Mucosa of rectum (tissue), 2 donors: Measurements from ENCODE around the gene NFATC2.

Experiments used
- H3K27ac ChIP-seq, 2 donors: one replicate each; pipeline ENCODE4 v1.7.0; 2013; ENCODE audit warnings: inconsistent platforms in 2 of 2, low read depth in 2 of 2, low read length in 2 of 2
- H3K27me3 ChIP-seq, 2 donors: one replicate each; pipeline ENCODE4 v1.7.0; 2013; ENCODE audit warnings: low read length in 2 of 2; ENCODE audit not compliant: control insufficient read depth in 2 of 2, insufficient read depth in 2 of 2
- H3K36me3 ChIP-seq, 2 donors: one replicate each; pipeline ENCODE4 v1.7.0; 2013; ENCODE audit warnings: low read length in 2 of 2; ENCODE audit not compliant: control insufficient read depth in 2 of 2, insufficient read depth in 2 of 2
- H3K4me1 ChIP-seq, 2 donors: one replicate each; pipeline ENCODE4 v1.7.0; 2013; ENCODE audit warnings: low read length in 2 of 2, mild to moderate bottlenecking in 1 of 2; ENCODE audit not compliant: control insufficient read depth in 2 of 2, insufficient read depth in 2 of 2
- H3K4me3 ChIP-seq, 2 donors: one replicate each; pipeline ENCODE4 v1.7.0; 2013; ENCODE audit warnings: low read length in 2 of 2
- H3K9ac ChIP-seq, 2 donors: one replicate each; pipeline ENCODE4 v1.7.0; 2013; ENCODE audit warnings: low read length in 2 of 2, low read depth in 1 of 2, mild to moderate bottlenecking in 1 of 2
- H3K9me3 ChIP-seq, 2 donors: one replicate each; pipeline ENCODE4 v1.7.0; 2013; ENCODE audit warnings: low read length in 2 of 2; ENCODE audit not compliant: control insufficient read depth in 2 of 2
- donor health status: healthy.
- donor health status: Normal muscosa, but diverticular disease.

The NFATC2 gene

GRCh38 chr20:51412333-51412871 lies 130.1 kb downstream of the NFATC2 start:
- H3K4me3 ChIP-seq, result no peak overlapping the region
- H3K27me3 ChIP-seq, result no peaks in the 10 kb centered on the region
- no peak overlapping the region for H3K9ac ChIP-seq
- peaks cover 6 to 11% of the 10 kb centered on the region in 2 donors for H3K36me3 ChIP-seq
- H3K9me3 ChIP-seq, result no peaks in the 10 kb centered on the region
- H3K4me1 ChIP-seq, result peaks cover 0 to 13% of the 10 kb centered on the region in 2 donors
- H3K27ac ChIP-seq, result peak overlapping the region in 1 of 2 donors; percentile 19

DNA sequence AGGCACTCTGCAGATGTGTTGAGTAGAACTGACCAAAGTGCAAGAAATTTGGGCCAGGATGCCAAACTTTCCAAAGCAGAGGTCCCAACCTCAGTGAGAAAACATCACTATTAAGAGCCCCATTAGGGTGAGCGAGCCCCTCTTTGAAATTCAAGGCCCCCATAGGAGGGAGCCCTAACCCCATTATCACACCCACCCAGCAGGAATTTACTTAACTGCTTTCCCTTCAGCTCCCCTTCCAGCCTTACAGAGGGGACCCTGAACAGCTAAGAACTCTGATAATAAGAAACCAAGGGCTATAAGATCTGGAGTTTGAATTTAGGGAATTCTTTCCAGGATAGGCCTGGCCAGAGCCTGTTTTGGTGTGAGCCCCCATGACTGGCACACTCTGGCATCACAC lies 130.6 kb downstream of the NFATC2 start:
- Histone ChIP-seq H3K4me1 (peaks cover 0 to 12% of the 10 kb centered on the region in 2 donors), H3K9me3 (no peaks in the 10 kb centered on the region), H3K9ac (no peak overlapping the region), H3K27ac (peak overlapping the region in 1 of 2 donors; percentile 19), H3K4me3 (no peak overlapping the region), H3K36me3 (peaks cover 8 to 11% of the 10 kb centered on the region in 2 donors), H3K27me3 (no peaks in the 10 kb centered on the region)

DNA sequence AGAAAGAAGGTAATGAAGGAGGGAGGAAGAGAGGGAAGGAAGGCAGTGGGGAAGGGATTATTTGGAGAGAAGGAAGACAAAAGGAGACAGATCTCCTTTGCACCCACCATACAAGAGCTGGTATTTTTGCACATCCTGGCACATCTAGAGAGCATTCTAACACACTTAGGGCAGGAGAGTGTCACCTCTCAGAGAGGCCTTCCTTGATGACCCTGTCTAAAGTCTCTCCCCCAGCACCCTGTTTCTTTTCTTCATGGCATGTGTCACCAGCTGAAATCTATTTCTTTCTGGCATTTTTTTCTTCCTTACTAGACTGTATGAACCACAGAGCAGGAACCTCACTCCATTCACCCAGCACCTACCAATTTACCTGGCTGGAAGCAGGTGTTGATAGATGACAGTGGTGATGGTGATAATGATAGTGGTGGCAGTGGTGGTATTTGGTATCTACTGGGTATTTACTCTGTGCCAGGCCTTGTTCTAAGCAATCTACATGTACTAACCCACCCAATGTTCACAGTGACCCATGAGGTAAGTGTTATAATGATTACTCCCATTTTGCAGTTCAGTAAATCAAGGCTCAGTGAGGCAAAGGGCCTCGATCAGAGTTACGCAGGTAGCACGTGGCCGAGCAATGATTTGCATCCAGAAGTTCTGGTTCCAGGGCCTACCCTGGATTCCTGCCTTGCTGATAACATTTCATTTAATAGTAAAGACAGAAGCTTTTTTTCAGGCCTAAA lies 131.8 kb downstream of the NFATC2 start:
- Histone ChIP-seq H3K9ac (no peak overlapping the region), H3K4me1 (peaks cover 0 to 8% of the 10 kb centered on the region in 2 donors), H3K9me3 (no peaks in the 10 kb centered on the region), H3K36me3 (peaks cover 11 to 13% of the 10 kb centered on the region in 2 donors), H3K27ac (no peak overlapping the region), H3K27me3 (no peaks in the 10 kb centered on the region), H3K4me3 (no peak overlapping the region)

- Histone ChIP-seq H3K9me3 (no peaks in the 10 kb centered on the region), H3K4me1 (peaks cover 0 to 15% of the 10 kb centered on the region in 2 donors), H3K27me3 (no peaks in the 10 kb centered on the region), H3K4me3 (no peak overlapping the region), H3K9ac (no peak overlapping the region), H3K36me3 (peaks cover 11 to 17% of the 10 kb centered on the region in 2 donors), H3K27ac (no peak overlapping the region)
Observed at GRCh38 chr20:51409192-51409880, 133.2 kb downstream of the NFATC2 start.

- H3K27me3 ChIP-seq, result no peaks in the 10 kb centered on the region
- peaks cover 0 to 22% of the 10 kb centered on the region in 2 donors for H3K4me1 ChIP-seq
- no peaks in the 10 kb centered on the region for H3K9me3 ChIP-seq
- H3K27ac ChIP-seq, result peak overlapping the region; percentile 43 to 76
- H3K9ac ChIP-seq, result no peak overlapping the region
- peaks cover 9 to 17% of the 10 kb centered on the region in 2 donors for H3K36me3 ChIP-seq
- H3K4me3 ChIP-seq, result no peak overlapping the region
Observed at GRCh38 chr20:51404297-51405060, 138.0 kb downstream of the NFATC2 start.

DNA sequence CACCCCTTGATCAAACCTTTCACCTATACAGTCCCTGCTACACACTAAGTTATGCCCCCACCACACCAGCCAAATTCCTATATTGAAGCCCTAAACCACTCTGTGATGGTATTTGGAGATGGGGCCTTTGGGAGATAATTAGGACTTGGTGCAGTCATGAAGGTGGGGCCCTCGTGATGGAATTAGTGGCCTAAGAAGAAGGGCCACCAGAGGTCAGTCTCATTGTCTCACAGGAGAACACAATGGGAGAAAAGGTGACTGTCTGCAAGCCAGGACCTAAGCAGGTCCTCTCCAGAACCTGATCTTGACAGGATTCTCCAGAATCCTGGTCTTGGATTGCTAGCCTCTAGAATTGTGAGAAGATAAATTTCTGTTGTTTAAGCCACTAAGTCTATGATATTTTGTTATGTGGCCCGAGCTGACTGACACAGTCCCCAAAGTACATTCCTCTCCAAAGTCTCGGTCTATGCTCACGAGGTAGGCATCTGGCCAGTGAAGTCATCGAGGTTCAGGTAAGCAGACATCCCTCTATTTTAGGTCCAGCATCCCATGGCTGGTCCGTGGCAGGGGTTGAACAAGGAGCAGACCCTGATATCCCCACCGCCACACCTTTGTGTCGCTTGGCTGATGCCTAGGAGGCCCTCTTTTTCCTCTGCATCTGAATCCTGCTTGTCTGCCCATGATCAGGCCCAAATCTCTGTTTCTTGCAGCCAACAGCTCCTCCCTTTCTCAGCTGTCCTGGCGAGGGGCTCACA lies 138.9 kb downstream of the NFATC2 start:
- H3K4me3 ChIP-seq, result no peak overlapping the region
- H3K9ac ChIP-seq, result no peak overlapping the region
- no peaks in the 10 kb centered on the region for H3K9me3 ChIP-seq
- peaks cover 2 to 12% of the 10 kb centered on the region in 2 donors for H3K36me3 ChIP-seq
- no peaks in the 10 kb centered on the region for H3K27me3 ChIP-seq
- peaks cover 0 to 22% of the 10 kb centered on the region in 2 donors for H3K4me1 ChIP-seq
- H3K27ac ChIP-seq, result peak overlapping the region in 1 of 2 donors; percentile 29

DNA sequence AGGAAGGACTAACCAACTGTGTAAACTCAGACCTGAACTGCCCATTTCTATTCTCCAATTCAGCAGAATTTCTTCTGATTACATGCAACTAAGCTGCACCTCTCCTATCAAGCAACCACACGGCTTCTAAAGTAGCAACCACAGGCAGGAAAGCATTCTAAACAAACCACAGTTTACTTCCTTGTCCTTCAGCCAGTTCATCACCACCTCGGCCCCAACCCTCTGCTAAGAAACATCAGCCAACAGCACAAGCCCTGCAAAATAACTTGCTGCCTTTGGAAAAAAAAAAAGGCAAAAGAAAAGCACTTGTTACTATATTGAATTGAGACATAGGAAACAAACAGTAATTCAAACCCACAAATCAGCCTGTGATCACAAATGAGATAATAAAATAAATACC lies 140.3 kb downstream of the NFATC2 start:
- peaks cover 0 to 9% of the 10 kb centered on the region in 2 donors for H3K36me3 ChIP-seq
- H3K27me3 ChIP-seq, result no peaks in the 10 kb centered on the region
- peak overlapping the region in 1 of 2 donors; percentile 86 for H3K27ac ChIP-seq
- peaks cover 0 to 22% of the 10 kb centered on the region in 2 donors for H3K4me1 ChIP-seq
- no peak overlapping the region for H3K4me3 ChIP-seq
- no peak overlapping the region for H3K9ac ChIP-seq
- H3K9me3 ChIP-seq, result no peaks in the 10 kb centered on the region

GRCh38 chr20:51401496-51401895 lies 141.0 kb downstream of the NFATC2 start:
- H3K36me3 ChIP-seq, result peaks cover 0 to 8% of the 10 kb centered on the region in 2 donors
- H3K4me3 ChIP-seq, result no peak overlapping the region
- H3K9ac ChIP-seq, result no peak overlapping the region
- no peaks in the 10 kb centered on the region for H3K27me3 ChIP-seq
- peak overlapping the region in 1 of 2 donors; percentile 86 for H3K27ac ChIP-seq
- peaks cover 0 to 22% of the 10 kb centered on the region in 2 donors for H3K4me1 ChIP-seq
- no peaks in the 10 kb centered on the region for H3K9me3 ChIP-seq

- Histone ChIP-seq H3K4me1 (peaks cover 0 to 22% of the 10 kb centered on the region in 2 donors), H3K27me3 (no peaks in the 10 kb centered on the region), H3K27ac (peak overlapping the region; percentile 55 to 86), H3K9me3 (no peaks in the 10 kb centered on the region), H3K9ac (no peak overlapping the region), H3K36me3 (peaks cover 0 to 5% of the 10 kb centered on the region in 2 donors), H3K4me3 (peak overlapping the region in 1 of 2 donors; percentile 22)
Observed at GRCh38 chr20:51400051-51400926, 142.2 kb downstream of the NFATC2 start.
